ENCODE data around the gene GPHN.

DNA sequence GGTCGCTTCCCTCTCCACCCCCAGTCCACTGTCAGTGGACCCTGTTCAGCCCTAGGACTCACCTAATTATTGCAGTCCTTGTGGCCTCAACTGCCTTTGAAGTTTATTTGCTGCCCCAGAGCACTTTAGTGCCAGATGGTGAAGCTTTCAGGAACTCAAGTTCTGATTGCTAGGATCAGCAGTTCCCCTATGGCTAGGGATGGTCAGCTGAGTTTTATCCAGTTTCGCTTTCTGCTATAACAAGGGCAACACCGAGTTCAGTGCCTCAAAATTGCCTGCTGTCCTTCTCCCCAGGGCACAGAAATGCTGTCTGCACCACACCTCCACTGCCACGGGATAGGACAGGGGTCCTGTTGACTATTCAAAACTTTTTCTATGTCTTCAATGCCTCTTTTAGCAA, 295.0 kb downstream of the GPHN start:
- TF ChIP-seq YY1 (IDR thresholded peaks at IDR 0.05; ENCODE audit: low read depth) (no peak), EP300 (IDR thresholded peaks at IDR 0.05; ENCODE audit: borderline replicate concordance in 1 of 2, low read depth in 1 of 2, low read length in 1 of 2) (no peak), RAD21 (IDR thresholded peaks at IDR 0.05; ENCODE audit: low read length) (no peak), GABPA (IDR thresholded peaks at IDR 0.05; ENCODE audit: low read depth) (no peak), JUND (IDR thresholded peaks at IDR 0.05) (no peak), RFX5 (IDR thresholded peaks at IDR 0.05; ENCODE audit: low read length) (no peak), EZH2phosphoT487 (IDR thresholded peaks at IDR 0.05; ENCODE audit: borderline replicate concordance, low read depth) (no peak)
- TF ChIP-seq, protein P1, sequence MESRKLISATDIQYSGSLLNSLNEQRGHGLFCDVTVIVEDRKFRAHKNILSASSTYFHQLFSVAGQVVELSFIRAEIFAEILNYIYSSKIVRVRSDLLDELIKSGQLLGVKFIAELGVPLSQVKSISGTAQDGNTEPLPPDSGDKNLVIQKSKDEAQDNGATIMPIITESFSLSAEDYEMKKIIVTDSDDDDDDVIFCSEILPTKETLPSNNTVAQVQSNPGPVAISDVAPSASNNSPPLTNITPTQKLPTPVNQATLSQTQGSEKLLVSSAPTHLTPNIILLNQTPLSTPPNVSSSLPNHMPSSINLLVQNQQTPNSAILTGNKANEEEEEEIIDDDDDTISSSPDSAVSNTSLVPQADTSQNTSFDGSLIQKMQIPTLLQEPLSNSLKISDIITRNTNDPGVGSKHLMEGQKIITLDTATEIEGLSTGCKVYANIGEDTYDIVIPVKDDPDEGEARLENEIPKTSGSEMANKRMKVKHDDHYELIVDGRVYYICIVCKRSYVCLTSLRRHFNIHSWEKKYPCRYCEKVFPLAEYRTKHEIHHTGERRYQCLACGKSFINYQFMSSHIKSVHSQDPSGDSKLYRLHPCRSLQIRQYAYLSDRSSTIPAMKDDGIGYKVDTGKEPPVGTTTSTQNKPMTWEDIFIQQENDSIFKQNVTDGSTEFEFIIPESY (IDR thresholded peaks at IDR 0.05; ENCODE audit: borderline replicate concordance, low read depth): no peak
- TF ChIP-seq, protein P2, sequence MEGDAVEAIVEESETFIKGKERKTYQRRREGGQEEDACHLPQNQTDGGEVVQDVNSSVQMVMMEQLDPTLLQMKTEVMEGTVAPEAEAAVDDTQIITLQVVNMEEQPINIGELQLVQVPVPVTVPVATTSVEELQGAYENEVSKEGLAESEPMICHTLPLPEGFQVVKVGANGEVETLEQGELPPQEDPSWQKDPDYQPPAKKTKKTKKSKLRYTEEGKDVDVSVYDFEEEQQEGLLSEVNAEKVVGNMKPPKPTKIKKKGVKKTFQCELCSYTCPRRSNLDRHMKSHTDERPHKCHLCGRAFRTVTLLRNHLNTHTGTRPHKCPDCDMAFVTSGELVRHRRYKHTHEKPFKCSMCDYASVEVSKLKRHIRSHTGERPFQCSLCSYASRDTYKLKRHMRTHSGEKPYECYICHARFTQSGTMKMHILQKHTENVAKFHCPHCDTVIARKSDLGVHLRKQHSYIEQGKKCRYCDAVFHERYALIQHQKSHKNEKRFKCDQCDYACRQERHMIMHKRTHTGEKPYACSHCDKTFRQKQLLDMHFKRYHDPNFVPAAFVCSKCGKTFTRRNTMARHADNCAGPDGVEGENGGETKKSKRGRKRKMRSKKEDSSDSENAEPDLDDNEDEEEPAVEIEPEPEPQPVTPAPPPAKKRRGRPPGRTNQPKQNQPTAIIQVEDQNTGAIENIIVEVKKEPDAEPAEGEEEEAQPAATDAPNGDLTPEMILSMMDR (IDR thresholded peaks at IDR 0.05): no peak
- TF ChIP-seq, protein P3, sequence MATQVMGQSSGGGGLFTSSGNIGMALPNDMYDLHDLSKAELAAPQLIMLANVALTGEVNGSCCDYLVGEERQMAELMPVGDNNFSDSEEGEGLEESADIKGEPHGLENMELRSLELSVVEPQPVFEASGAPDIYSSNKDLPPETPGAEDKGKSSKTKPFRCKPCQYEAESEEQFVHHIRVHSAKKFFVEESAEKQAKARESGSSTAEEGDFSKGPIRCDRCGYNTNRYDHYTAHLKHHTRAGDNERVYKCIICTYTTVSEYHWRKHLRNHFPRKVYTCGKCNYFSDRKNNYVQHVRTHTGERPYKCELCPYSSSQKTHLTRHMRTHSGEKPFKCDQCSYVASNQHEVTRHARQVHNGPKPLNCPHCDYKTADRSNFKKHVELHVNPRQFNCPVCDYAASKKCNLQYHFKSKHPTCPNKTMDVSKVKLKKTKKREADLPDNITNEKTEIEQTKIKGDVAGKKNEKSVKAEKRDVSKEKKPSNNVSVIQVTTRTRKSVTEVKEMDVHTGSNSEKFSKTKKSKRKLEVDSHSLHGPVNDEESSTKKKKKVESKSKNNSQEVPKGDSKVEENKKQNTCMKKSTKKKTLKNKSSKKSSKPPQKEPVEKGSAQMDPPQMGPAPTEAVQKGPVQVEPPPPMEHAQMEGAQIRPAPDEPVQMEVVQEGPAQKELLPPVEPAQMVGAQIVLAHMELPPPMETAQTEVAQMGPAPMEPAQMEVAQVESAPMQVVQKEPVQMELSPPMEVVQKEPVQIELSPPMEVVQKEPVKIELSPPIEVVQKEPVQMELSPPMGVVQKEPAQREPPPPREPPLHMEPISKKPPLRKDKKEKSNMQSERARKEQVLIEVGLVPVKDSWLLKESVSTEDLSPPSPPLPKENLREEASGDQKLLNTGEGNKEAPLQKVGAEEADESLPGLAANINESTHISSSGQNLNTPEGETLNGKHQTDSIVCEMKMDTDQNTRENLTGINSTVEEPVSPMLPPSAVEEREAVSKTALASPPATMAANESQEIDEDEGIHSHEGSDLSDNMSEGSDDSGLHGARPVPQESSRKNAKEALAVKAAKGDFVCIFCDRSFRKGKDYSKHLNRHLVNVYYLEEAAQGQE (IDR thresholded peaks at IDR 0.05; ENCODE audit: low read depth, low read length): no peak

Measured in SK-N-SH (cell line).